Measurements from ENCODE around the gene TERF2IP.

The TERF2IP gene

GRCh38 chr16:75647492-75648264 is at the start of gene TERF2IP, which contains the start of gene KARS1:
TSS of gene TERF2IP (plus strand) at chr16:75647773. CDS start at chr16:75647883, 110 bp downstream.
TSS of gene KARS1 (minus strand) at chr16:75647665. CDS start at chr16:75647639, 26 bp downstream.
- DNase-seq, result peak; percentile 91 to 95

- DNase-seq, result no peak
These were observed 47.9 kb upstream of the TERF2IP start for GRCh38 chr16:75599452-75600277.

- DNase-seq, result no peak
These were observed 44.3 kb upstream of the TERF2IP start for GRCh38 chr16:75603241-75603640.

GRCh38 chr16:75606507-75606906 is 41.1 kb upstream of the TERF2IP start:
- no peak for DNase-seq

DNA sequence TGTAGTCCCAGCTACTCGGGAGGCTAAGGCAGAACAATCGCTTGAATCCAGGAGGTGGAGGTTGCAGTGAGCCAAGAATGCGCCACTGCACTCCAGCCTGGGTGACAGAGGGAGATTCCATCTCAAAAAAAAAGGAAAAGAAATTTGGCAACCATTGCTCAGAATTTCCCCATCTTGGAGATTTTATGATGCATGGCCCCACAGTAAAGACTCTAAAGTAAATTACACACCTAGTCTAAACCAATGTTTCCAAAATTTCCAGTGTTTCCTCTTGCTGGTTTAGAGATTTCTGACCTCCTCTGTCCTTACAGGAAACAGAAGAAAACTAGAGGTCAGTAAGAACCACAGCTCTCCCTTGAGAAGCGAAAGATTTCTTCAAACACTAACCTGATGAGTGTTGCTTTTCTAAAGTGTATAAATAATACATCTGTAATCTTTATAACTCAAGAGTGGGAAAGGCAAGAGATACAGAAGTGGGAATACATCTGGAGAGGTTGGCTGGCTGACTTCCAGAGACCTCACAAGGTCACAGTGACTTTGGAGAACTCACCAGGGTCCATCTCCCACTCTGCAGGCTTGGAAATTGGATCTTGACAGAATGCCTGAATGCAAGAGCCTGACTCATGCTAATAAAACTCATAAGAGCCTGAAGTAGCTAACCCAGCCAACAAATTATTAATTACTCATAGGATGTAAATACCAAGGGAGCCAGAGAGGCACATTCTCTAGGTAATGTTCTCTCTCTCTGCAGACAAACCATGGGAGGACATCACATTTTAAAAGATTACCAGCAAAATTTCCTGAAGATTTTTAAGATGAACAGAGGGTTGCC is 33.3 kb upstream of the TERF2IP start:
- no peak for DNase-seq

DNA sequence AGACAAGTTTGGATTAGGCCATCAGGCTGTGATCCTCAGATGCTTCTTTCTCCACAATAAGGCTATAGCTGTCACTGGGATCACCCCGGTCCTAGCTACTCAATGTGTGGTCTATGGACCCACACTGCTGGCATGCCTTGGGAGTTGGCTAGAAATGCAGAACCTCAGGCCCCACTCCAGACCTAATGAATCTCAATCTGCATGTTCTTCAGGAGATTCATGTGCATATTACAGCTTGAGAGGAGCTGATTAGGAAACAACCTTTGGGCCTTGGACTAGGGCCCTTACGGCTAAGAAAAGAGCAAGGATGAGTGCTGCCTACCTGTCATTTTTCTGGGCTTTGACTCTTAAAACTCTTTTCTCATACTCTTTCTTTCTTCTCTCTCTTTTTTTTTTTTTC is 32.0 kb upstream of the TERF2IP start:
- DNase-seq, result no peak

DNA sequence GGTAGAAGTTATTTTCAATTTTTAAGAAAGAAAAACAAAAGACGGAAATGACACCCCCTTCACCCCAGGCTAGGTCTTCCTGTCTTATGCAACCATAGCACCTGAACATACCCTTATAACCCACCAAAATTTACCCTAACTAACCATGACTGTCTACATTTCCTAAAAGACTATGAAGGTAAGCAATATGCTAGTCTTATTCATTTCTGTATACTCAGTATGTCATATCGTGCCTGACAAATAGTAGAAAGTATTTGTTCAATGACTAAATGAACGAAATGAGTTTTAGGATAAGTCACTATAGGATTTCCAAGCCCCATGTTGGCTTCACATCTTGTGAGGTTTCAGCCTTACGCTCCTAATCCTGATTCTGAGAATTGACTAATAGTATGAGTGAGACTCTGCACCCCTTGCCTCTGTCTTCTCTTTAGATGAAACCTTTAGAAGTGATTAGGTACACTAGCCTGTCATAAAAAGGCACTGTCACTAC is 31.0 kb upstream of the TERF2IP start:
- DNase-seq, result no peak

- DNase-seq, result no peak
These were observed 30.5 kb upstream of the TERF2IP start for GRCh38 chr16:75617121-75617520.

DNA sequence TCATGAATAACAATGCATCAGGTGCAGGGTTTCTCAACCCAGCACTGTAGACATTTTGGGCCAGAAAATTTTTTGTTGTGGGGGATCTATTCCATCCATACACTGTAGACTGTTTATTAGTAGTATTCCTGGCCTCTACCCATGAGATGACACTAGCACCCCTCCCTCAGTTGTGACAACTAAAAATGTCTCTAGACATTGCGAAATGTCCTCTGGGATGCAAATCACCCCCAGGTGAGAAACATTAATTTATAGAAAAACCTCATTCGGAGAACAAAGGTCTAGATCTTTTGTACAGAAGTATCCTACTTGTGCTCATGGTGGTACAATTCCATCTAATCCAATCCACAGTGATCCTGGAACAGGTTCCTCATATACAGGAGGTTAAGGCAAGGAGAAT is 28.8 kb upstream of the TERF2IP start:
- no peak for DNase-seq

GRCh38 chr16:75620326-75621169 is 27.0 kb upstream of the TERF2IP start:
- DNase-seq, result no peak

DNA sequence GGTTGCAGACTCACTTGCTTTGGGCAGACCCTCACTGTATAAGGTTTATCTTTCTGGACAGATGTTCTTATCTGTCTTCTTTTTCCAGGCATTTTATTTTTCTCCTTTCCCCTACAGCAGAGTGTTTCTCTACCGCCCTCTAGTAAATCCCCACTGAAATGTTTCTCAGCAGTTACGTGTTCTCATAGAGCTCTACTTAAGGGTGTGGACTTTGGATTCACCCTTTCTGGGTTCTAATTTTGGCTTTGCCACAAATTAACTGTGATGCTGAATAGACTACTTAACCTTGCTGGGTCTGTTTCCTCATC is 26.4 kb upstream of the TERF2IP start:
- DNase-seq, result peak in 1 of 2 experiments; percentile 23

DNA sequence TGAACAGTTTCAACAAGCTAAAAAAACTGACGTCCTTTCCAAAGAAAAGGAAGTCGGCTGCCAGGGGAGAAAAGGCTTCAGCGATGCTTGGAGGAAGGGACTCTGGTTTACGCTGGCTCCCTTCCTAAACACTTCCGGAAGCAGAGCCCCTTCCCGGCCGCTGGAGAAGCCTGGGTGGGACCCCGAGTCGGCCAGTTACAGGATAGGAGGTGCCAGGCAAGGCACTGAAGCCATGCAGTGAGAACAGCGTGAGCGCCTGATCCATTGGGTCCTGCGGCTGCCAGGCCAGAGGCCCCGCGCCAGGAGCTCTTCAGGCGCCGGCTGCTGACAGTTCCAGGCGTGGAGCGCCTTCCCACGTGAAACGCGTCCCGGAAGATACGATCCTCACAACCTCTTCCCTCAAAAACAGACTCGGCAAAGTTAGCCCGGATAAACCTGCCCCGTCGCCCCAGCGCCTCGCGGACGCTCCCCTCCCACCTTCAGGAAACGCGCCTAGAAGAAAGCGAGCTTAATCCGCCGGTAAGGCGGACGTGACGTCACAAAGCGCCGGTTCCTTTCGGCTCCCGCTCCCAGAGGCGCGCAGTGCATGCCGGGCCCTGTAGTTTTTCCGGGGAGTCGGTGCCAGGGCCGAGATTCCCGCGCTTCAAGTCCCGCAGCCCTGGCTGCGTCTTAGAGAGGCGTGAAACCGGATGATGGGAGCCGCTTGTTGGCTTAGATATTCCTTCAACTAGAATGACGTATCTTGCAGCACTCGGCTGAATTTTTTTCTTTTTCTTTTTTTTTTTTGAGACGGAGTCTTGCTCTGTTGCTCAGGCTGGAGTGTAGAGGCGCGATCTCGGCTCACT is 24.6 kb upstream of the TERF2IP start, which contains the start of gene ADAT1:
Gene ADAT1, minus strand, starts transcription at position 521 of the 845 bp plus-strand sequence. CDS start 2,482 bp downstream, outside the sequence.
- DNase-seq, result peak; percentile 99

DNA sequence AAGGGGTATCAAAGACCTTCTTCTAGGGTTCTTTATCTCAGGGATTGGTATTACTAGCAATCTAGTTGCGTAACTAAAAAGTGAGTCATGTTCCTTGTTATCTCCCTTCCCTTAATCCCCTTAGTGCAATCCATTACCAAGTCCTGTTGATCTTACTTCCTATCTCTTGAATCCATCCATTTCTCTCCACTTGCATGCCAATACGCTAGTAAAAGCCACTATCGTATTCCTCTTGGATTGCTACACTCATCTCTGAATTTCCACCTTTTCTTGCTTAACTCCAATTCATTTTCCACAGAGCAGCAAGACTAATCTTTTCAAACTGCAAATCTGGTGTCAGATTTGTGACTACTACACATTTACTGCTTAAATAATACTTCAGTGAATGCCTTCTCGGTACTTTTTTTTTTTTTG is 22.6 kb upstream of the TERF2IP start:
- no peak for DNase-seq

DNA sequence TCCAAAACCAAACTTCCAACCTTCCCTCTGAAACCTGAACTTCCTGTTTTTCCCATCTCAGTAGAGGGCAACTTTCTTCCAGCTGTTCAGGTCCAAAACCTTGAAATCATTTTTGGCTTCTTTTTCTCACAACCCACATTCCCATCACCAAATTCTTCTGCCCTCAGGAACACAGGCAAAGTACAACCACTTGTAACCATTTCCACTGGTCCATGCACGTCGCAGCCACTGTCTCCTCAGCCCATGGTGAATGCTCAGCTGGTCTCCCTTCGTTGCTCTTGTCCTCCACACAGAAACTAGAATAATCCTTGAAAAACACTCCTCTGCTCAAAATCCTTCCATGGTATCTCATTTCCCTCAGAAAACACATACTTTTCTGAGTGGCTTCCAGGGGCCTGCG is 20.8 kb upstream of the TERF2IP start:
- DNase-seq, result no peak

GRCh38 chr16:75627851-75628250 is 19.7 kb upstream of the TERF2IP start:
- no peak for DNase-seq

GRCh38 chr16:75628351-75628750 is 19.2 kb upstream of the TERF2IP start:
- no peak for DNase-seq

- no peak for DNase-seq
These were observed 18.4 kb upstream of the TERF2IP start for GRCh38 chr16:75629132-75629531.

DNA sequence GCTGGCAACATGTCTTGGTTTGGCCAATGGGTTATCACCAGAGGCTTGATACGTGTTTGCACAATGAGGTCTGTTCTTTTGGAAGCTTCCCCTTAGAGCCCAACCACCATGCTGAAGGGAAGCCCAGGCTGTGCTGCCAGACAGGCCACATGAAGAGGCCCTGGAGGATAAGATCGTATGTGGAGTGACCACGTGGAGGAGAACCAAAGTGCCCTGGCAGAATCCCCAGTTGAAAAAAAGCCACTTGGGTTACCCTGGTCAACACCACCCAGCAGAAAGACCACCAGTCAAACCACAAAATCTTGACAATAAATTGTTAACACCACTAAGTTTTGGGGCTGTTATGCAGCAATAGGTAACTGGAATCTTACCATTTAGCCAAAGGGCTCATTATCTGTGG is 17.5 kb upstream of the TERF2IP start:
- DNase-seq, result no peak

- DNase-seq, result peak; percentile 74 to 82
These were observed 14.7 kb upstream of the TERF2IP start for GRCh38 chr16:75632857-75633256.

DNA sequence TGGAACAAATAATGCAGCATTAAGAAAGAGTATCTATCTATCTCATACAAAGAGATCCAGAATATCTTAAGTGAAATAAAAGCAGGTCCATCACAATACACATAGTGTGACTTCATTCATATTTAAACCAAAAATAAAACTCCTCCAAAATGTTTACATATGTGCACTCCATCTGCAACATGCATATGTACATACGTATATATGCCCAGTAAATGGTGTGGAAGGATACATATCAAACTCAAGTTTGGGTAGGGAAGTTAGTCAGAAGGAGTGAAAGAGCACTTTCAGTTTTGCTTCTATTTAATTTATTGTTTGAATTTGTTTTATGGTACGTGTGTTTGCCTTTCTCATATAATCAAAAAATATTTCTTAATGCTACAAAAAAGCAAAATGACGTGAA is 12.5 kb upstream of the TERF2IP start:
- DNase-seq, result no peak

GRCh38 chr16:75640598-75640997 is 7.0 kb upstream of the TERF2IP start:
- DNase-seq, result no peak

All from SHP77 (cell line).